Lower leg skin (tissue), 4 donors: Measurements from ENCODE around the gene CFAP43. TPM values are rescaled to one million over a fixed set of nuclear protein-coding genes. Genes with fewer than 3 reads are reported as not detected.

Experiments used
- DNase-seq, 2 donors: peaks; one replicate each; pipeline ENCODE4 v3.0.0-alpha.2; 2019; ENCODE audit warnings: low spot score in 2 of 2
- H3K4me3 ChIP-seq: fragments of 200-600 bp; sonication (generic); 2 replicates; pipeline ENCODE4 v1.5.1; 2017; ENCODE audit warnings: mild to moderate bottlenecking, low read depth; ENCODE audit not compliant: poor library complexity, severe bottlenecking
- CTCF ChIP-seq, 3 donors: fragments of 450-650 bp; IDR thresholded peaks; one replicate each; pipeline ENCODE4 v1.5.1; 2016; ENCODE audit warnings: antibody characterized with exemption in 3 of 3, mild to moderate bottlenecking in 3 of 3, moderate library complexity in 2 of 3
- POLR2A ChIP-seq, 2 donors: fragments of 450-650 bp; IDR thresholded peaks; one replicate each; pipeline ENCODE4 v1.6.1; 2016 to 2017; ENCODE audit warnings: antibody characterized with exemption in 2 of 2, mild to moderate bottlenecking in 1 of 2, moderate library complexity in 1 of 2
- WGBS, 2 donors: methylation state at CpG; one replicate each; pipeline ENCODE4 v1.1.5; 2018; 5-methylcytosine and 5-hydroxymethylcytosine counted together
- intact Hi-C: fragments of 100-400 bp; cut with DNase I; formaldehyde crosslinking; loops from one replicate; pipeline ENCODE4 v1.15.0; 2023; ENCODE audit warnings: low total_unique reads
- total RNA-seq, 4 donors: library from RNA; depleted of rRNA; stranded (reverse); fragments of >200 nt; gene quantifications; one replicate each; pipeline ENCODE4 v1.1.0, GENCODE V29; 2016

The CFAP43 gene
- total RNA-seq, 4 donors from 2014 or later = 0.19 to 1.6 (median 0.50) TPM

- TF ChIP-seq CTCF (IDR thresholded peaks at IDR 0.05) (no peak), POLR2A (IDR thresholded peaks at IDR 0.05) (no peak)
- intact Hi-C loops = no loop called here
- no peak overlapping the region for H3K4me3 ChIP-seq
- DNase-seq = no peak
- WGBS, 2 donors = 79 to 83% methylated on average over 4 of the region's 4 CpGs
These were observed 1.7 kb downstream of the CFAP43 start for GRCh38 chr10:104230490-104230889.

- intact Hi-C loops = no loop called here
- H3K4me3 ChIP-seq = no peak overlapping the region
- TF ChIP-seq POLR2A (IDR thresholded peaks at IDR 0.05) = no peak
- TF ChIP-seq CTCF (IDR thresholded peaks at IDR 0.05) = no peak
- no peak for DNase-seq
These were observed 8.9 kb downstream of the CFAP43 start for GRCh38 chr10:104223304-104223703.

- 52 to 54% methylated on average over 2 of the region's 2 CpGs for WGBS, 2 donors
- DNase-seq = no peak
- H3K4me3 ChIP-seq = no peak overlapping the region
- intact Hi-C loops = no loop called here
- TF ChIP-seq POLR2A (IDR thresholded peaks at IDR 0.05) = no peak
These were observed 11.6 kb downstream of the CFAP43 start for GRCh38 chr10:104220522-104220921.

GRCh38 chr10:104218751-104219150 is 13.4 kb downstream of the CFAP43 start:
- TF ChIP-seq CTCF (IDR thresholded peaks at IDR 0.05) (no peak), POLR2A (IDR thresholded peaks at IDR 0.05) (no peak)
- DNase-seq = no peak
- 57 to 65% methylated on average over 7 of the region's 7 CpGs for WGBS, 2 donors
- intact Hi-C loops = no loop called here
- no peak overlapping the region for H3K4me3 ChIP-seq

GRCh38 chr10:104216631-104217030 is 15.5 kb downstream of the CFAP43 start:
- TF ChIP-seq POLR2A (IDR thresholded peaks at IDR 0.05) (no peak), CTCF (IDR thresholded peaks at IDR 0.05) (no peak)
- H3K4me3 ChIP-seq = no peak overlapping the region
- intact Hi-C loops = no loop called here
- no peak for DNase-seq
- 89 to 98% methylated on average over 3 of the region's 3 CpGs for WGBS, 2 donors

- intact Hi-C loops = loop anchor here (5.0 kb wide), 1 partner anchor 322 kb away; no protein-coding TSS in a partner anchor
- H3K4me3 ChIP-seq = no peak overlapping the region
- TF ChIP-seq POLR2A (IDR thresholded peaks at IDR 0.05) (no peak), CTCF (IDR thresholded peaks at IDR 0.05) (no peak)
- 52 to 54% methylated on average over 2 of the region's 2 CpGs for WGBS, 2 donors
- no peak for DNase-seq
These were observed 22.5 kb downstream of the CFAP43 start for GRCh38 chr10:104209575-104210198.
